ENCODE measurements around the gene WDR6.

Gene WDR6

GRCh38 chr3:49013738-49014660 lies 6.8 kb downstream of the WDR6 start:
- TF ChIP-seq CTCF (IDR thresholded peaks at IDR 0.05; ENCODE audit: borderline replicate concordance, control extremely low read depth, extremely low read depth, insufficient read depth, missing control alignments), result peak; percentile 35
- in situ Hi-C loops (cut with MboI; ENCODE audit: low sequenced_read_pairs, unreplicated experiment), result no loop called here
- peak; percentile 66 for DNase-seq (ENCODE audit: low spot score)

- in situ Hi-C loops (cut with MboI; ENCODE audit: low sequenced_read_pairs, unreplicated experiment), result no loop called here
- DNase-seq (ENCODE audit: low spot score), result no peak
- TF ChIP-seq CTCF (IDR thresholded peaks at IDR 0.05; ENCODE audit: borderline replicate concordance, control extremely low read depth, extremely low read depth, insufficient read depth, missing control alignments), result no peak
These were observed 7.9 kb downstream of the WDR6 start for GRCh38 chr3:49015072-49015471.

DNA sequence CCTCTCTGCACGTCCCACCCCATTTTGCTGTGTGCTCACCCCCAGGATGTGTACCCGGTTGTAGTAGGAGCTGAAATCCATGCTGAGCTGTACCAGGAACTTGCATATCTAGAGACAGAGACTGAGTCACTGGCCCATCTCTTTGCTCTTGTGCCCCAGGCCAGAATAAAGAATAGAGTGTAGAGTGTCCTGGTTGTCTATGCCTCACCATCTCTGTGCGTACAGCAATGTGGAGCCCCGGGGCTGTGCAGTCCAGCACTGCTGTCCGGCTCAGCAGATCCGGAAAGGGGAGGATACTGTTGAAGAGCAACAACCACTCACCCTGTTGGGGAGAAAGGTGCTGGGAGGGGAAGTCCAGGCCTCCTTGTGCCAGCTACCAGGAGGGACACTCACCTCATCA lies 8.6 kb downstream of the WDR6 start:
- in situ Hi-C loops (cut with MboI; ENCODE audit: low sequenced_read_pairs, unreplicated experiment), result no loop called here
- DNase-seq (ENCODE audit: low spot score), result no peak
- no peak for TF ChIP-seq CTCF (IDR thresholded peaks at IDR 0.05; ENCODE audit: borderline replicate concordance, control extremely low read depth, extremely low read depth, insufficient read depth, missing control alignments)

DNA sequence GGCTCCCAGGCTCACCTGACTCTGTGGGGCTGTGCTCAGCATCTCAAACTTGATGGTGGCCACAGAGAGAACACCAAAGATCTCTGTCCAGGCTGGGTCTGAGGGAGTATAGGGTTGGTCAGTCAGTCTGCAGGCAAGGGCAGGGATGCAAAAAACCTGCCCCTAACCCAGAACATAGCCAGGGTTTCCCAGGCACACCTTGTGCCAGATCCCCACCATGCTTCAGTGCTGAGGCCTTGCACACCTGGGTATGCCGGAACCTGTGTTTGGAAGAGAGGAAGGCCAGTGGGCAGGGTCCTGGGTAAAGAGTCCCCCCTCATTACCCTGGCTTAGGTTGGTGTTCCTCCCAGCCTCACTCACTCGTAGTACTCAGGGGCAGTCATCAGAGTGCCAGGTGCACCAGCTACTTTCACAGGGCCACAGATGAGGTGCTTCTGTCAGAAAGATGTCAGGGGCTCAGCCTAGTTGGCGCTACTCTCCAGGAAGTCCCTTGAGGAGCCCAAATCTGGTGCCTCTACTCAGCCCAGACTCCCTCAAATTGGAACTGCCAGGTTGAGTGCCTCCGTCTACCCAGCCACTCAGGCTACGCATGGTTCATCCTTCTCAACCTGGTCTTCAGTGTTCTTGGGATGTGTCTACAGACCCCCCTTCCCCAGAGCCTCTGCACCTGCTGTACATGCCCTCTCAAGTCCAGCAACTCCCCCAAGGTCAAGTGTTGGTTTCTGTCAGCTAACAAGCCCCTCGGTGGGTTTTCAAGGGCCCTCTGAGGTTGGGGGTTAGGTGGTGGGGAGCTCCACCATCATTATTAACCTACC lies 9.4 kb downstream of the WDR6 start:
- in situ Hi-C loops (cut with MboI; ENCODE audit: low sequenced_read_pairs, unreplicated experiment), result no loop called here
- no peak for TF ChIP-seq CTCF (IDR thresholded peaks at IDR 0.05; ENCODE audit: borderline replicate concordance, control extremely low read depth, extremely low read depth, insufficient read depth, missing control alignments)

DNA sequence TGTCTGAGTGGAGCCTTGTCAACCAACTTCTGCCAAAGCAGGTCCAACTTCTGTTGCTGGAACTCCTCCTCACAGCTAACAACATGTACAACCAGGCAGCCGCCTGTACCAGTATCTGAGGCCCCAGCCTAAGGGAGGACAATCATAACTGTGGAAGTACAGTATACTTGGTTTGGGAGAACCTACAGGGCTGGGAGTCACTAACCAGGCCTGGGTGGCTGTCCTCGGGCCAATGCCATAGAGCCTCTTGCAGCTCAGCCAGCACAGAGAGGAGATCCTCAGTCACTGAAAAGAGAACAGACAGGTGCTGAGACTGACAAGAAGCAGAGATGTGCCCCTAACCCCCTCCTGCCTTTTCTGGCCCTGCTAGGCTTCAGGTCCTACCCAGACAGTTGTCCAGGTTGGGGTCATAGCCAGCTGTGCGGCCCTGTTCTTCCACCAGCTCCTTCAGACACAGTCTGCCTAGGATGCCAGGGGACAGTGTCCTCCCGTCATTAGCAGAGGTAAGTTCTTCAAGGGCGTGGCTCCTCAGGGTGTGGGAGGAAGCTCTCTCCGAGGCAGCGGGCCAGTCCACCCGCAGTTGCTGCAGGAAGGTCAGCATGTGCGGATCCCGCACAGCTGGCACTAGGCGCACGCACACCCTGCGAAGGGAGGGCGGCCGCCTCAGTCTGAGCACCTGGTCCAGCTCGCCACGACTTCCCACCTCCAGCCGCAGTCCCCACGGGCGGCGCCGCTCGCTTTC lies 10.2 kb downstream of the WDR6 start:
- in situ Hi-C loops (cut with MboI; ENCODE audit: low sequenced_read_pairs, unreplicated experiment), result no loop called here

More for the DNA sequence above, 9.4 kb downstream of the WDR6 start:
- DNase-seq (ENCODE audit: low spot score), result no peak

More for the DNA sequence above, 10.2 kb downstream of the WDR6 start:
- no peak for TF ChIP-seq CTCF (IDR thresholded peaks at IDR 0.05; ENCODE audit: borderline replicate concordance, control extremely low read depth, extremely low read depth, insufficient read depth, missing control alignments)
- DNase-seq (ENCODE audit: low spot score), result no peak

Data from GM13976 (cell line).